Lower leg skin (tissue), 4 donors: ENCODE data around the gene PTGFRN. TPM values are rescaled to one million over a fixed set of nuclear protein-coding genes. Genes with fewer than 3 reads are reported as not detected.

ENCODE experiments used
- DNase-seq, 2 donors: peaks; one replicate each; pipeline ENCODE4 v3.0.0-alpha.2; 2019; ENCODE audit warnings: low spot score in 2 of 2
- H3K4me3 ChIP-seq: fragments of 200-600 bp; sonication (generic); 2 replicates; pipeline ENCODE4 v1.5.1; 2017; ENCODE audit warnings: mild to moderate bottlenecking, low read depth; ENCODE audit not compliant: poor library complexity, severe bottlenecking
- POLR2A ChIP-seq, 2 donors: fragments of 450-650 bp; IDR thresholded peaks; one replicate each; pipeline ENCODE4 v1.6.1; 2016 to 2017; ENCODE audit warnings: antibody characterized with exemption in 2 of 2, mild to moderate bottlenecking in 1 of 2, moderate library complexity in 1 of 2
- WGBS, 2 donors: methylation state at CpG; one replicate each; pipeline ENCODE4 v1.1.5; 2018; 5-methylcytosine and 5-hydroxymethylcytosine counted together
- intact Hi-C: fragments of 100-400 bp; cut with DNase I; formaldehyde crosslinking; loops from one replicate; pipeline ENCODE4 v1.15.0; 2023; ENCODE audit warnings: low total_unique reads
- total RNA-seq, 4 donors: library from RNA; depleted of rRNA; stranded (reverse); fragments of >200 nt; gene quantifications; one replicate each; pipeline ENCODE4 v1.1.0, GENCODE V29; 2016
- TF ChIP-seq, protein P1 (sequence below), 3 donors: fragments of 450-650 bp; IDR thresholded peaks; one replicate each; pipeline ENCODE4 v1.5.1; 2016; ENCODE audit warnings: antibody characterized with exemption in 3 of 3, mild to moderate bottlenecking in 3 of 3, moderate library complexity in 2 of 3

The PTGFRN gene
- total RNA-seq, 4 donors from 2014 or later = 58.0 to 92.4 (median 84.5) TPM

DNA sequence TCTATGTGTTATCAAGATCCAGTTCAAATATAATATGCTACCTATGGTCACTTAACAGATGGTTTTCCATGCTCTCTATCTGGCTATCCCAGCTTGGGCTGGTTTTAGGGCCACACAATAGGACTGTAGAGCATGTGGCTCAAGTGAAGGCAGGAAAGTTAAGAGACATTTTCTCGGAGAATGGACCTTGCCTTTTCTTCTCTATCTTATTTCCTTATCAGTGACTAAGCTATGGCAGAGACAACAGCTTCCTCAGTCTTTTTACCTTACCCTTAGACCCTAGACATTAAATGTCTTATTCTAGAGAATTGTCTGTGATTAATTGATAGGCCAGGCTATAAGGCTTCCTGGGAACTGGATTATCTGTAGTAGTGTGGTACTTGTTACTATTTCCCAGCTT is 120.0 kb downstream of the PTGFRN start:
- no peak for DNase-seq
- intact Hi-C loops = no loop called here
- 83 to 91% methylated on average over 1 of the region's 1 CpG for WGBS, 2 donors
- H3K4me3 ChIP-seq = no peak overlapping the region
- TF ChIP-seq, protein P1, sequence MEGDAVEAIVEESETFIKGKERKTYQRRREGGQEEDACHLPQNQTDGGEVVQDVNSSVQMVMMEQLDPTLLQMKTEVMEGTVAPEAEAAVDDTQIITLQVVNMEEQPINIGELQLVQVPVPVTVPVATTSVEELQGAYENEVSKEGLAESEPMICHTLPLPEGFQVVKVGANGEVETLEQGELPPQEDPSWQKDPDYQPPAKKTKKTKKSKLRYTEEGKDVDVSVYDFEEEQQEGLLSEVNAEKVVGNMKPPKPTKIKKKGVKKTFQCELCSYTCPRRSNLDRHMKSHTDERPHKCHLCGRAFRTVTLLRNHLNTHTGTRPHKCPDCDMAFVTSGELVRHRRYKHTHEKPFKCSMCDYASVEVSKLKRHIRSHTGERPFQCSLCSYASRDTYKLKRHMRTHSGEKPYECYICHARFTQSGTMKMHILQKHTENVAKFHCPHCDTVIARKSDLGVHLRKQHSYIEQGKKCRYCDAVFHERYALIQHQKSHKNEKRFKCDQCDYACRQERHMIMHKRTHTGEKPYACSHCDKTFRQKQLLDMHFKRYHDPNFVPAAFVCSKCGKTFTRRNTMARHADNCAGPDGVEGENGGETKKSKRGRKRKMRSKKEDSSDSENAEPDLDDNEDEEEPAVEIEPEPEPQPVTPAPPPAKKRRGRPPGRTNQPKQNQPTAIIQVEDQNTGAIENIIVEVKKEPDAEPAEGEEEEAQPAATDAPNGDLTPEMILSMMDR (IDR thresholded peaks at IDR 0.05) = no peak
- TF ChIP-seq POLR2A (IDR thresholded peaks at IDR 0.05) = no peak

- 83 to 86% methylated on average over 1 of the region's 1 CpG for WGBS, 2 donors
- intact Hi-C loops = no loop called here
- no peak overlapping the region for H3K4me3 ChIP-seq
- DNase-seq = no peak
- TF ChIP-seq POLR2A (IDR thresholded peaks at IDR 0.05) = no peak
- TF ChIP-seq, protein P1 (IDR thresholded peaks at IDR 0.05) = no peak
These were observed 120.7 kb downstream of the PTGFRN start for GRCh38 chr1:117030271-117030877.

- no peak for DNase-seq
- H3K4me3 ChIP-seq = no peak overlapping the region
- TF ChIP-seq, protein P1 (IDR thresholded peaks at IDR 0.05) = no peak
- TF ChIP-seq POLR2A (IDR thresholded peaks at IDR 0.05) = no peak
- intact Hi-C loops = no loop called here
- 83 to 93% methylated on average over 3 of the region's 3 CpGs for WGBS, 2 donors
These were observed 122.5 kb downstream of the PTGFRN start for GRCh38 chr1:117032266-117032665.

- TF ChIP-seq POLR2A (IDR thresholded peaks at IDR 0.05) = no peak
- TF ChIP-seq, protein P1 (IDR thresholded peaks at IDR 0.05) = no peak
- WGBS, 2 donors = 82 to 87% methylated on average over 11 of the region's 11 CpGs
- no peak for DNase-seq
- intact Hi-C loops = no loop called here
- no peak overlapping the region for H3K4me3 ChIP-seq
These were observed 123.2 kb downstream of the PTGFRN start for GRCh38 chr1:117032681-117033539.

DNA sequence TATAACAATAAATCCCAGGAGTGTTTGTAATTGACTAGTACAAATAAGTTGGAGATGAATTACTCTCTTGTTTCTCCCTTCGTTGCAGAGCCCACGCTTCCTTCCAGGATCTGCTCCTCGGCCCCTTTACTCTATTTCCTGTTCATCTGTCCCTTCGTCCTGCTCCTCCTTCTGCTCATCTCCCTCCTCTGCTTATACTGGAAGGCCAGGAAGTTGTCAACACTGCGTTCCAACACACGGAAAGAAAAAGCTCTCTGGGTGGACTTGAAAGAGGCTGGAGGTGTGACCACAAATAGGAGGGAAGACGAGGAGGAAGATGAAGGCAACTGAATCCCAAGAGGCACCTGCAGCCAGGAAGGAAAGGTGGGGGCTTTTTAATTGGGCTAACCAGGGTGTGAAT is 124.1 kb downstream of the PTGFRN start:
- no peak for DNase-seq
- intact Hi-C loops = no loop called here
- no peak overlapping the region for H3K4me3 ChIP-seq
- TF ChIP-seq POLR2A (IDR thresholded peaks at IDR 0.05) = no peak
- TF ChIP-seq, protein P1 (IDR thresholded peaks at IDR 0.05) = no peak
- 81% methylated on average over 7 of the region's 7 CpGs for WGBS, 2 donors
